Measurements from ENCODE around the gene TICAM2.
"Not testable (repeated sequence)": the region's sequence is repeated elsewhere in the genome, so short reads cannot be mapped to it uniquely, and the experiment has no call there.

Gene TICAM2, protein sequence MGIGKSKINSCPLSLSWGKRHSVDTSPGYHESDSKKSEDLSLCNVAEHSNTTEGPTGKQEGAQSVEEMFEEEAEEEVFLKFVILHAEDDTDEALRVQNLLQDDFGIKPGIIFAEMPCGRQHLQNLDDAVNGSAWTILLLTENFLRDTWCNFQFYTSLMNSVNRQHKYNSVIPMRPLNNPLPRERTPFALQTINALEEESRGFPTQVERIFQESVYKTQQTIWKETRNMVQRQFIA

DNA sequence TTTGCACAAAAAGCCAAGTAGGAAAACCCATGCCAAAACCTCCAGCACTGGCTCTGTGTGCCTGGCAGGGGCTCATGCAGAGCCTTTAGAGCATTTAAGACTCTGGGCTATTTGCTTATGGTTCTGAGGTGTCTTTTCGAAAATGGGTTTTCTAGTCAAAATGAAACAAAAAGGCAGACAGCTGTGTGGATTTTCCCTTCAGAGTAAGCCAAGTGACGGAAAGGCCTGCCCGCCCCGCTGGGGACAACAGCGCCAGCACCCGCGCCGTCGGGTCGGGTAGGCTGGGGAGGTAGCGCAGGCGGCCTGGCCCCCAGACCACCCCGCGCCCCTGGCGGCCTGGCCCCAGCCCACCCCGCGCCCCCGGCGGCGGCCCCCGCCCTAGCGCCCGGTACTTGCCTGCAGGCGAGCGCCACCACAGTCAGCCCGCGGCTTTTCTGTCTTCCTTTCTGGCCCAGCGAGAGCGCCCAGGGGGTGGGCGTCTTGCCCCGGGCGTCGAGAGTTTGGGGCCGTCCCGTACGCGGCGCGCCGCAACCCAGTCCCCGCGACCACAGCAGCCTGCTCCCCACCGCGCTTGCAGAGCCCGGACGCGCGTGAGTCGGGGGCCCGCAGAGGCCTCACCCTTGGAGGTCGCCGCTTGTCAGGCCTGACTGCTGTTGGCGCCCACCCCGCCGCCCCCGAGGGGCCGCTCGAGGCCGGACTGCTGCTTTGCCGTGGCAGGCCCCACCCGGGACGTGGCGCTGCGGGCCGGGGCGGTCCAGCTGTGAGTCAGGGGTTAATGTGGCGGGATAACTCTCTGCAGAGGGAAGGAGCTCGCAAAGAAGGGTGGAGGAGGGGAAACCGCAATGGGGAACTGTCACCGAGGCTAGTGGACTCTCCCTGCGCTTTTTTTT is at the start of gene TICAM2:
TSS of gene TICAM2 (minus strand) at position 779 of the 890 bp plus-strand sequence. CDS start 21,223 bp downstream, outside the sequence.
- in situ Hi-C loops (cut with MboI; ENCODE audit: low sequenced_read_pairs) = loop anchor here (25.0 kb wide), 1 partner anchor 235 kb away; the partner anchor contains the start of genes AP3S1 and ATG12

DNA sequence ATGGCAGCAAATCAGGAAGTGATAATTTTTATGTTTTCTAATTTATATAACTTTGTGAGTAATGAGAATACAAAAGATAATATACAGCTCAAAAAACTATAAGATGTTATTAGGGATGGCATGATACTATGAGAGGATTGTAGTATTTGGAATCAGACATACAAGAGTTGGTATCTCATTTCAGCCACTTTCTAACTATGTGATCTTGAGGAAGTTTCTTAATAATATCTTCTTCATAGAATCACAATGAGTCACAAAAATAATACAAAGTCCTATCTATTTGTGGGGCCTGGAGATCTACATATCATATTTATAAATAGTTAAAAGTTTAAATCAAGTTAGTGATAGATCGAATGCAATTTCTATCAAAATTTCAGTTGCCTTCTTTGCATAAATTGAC is 47.3 kb upstream of the TICAM2 start:
- in situ Hi-C loops (cut with MboI; ENCODE audit: low sequenced_read_pairs) = no loop called here

DNA sequence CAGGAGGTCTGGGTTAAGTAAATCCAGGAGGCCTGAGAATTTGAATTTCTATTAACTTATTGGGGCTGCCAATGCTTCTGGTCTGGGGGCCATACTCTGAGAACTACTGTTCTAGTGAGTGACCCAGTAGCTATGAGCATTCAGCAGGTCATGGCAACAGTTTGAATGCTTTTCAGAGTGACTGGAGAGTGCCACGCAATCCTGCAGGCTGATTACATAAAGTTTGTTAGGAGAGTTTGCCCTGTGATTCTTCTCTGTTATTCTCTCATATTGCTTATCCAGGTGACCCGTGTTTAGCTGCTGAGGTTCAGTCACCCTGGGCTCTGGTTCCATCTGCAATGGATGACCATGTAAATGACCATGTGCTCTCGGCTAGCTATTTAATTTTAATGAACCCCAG is 45.8 kb upstream of the TICAM2 start:
- in situ Hi-C loops (cut with MboI; ENCODE audit: low sequenced_read_pairs) = no loop called here

DNA sequence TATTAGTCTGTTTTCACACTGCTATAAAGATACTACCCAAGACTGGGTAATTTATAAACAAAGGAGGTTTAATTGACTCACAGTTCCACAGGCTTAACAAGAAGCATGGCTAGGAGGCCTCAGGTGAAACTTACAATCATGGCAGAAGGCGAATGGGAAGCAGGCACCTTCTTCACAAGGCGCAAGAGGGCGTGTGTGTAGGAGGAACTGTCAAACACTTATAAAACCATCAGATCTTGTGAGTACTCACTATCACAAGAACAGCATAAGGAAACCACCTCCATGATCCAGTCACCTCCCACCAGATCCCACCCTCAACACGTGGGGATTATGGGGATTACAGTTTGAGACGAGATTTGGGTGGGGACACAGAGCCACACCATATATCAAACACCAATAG is 43.1 kb upstream of the TICAM2 start:
- in situ Hi-C loops (cut with MboI; ENCODE audit: low sequenced_read_pairs) = not testable (repeated sequence)

DNA sequence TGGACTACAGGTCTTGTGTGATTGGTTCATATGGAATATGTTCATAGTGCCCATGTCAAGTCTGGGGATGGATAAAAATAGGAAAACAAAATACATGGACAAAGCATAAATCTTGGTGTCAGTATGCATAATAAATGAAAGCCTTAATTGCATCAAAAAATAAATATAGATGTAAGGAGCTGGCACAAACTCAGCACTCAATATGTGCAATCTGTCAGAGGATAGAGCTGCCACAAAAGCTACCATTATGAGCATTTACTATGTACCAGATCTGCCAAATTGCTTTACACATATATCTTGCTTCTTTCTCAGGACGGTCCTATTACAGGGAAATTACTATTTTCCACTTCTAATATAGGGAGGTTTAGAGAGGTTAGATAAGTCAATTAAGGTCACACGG is 41.8 kb upstream of the TICAM2 start:
- in situ Hi-C loops (cut with MboI; ENCODE audit: low sequenced_read_pairs) = no loop called here

DNA sequence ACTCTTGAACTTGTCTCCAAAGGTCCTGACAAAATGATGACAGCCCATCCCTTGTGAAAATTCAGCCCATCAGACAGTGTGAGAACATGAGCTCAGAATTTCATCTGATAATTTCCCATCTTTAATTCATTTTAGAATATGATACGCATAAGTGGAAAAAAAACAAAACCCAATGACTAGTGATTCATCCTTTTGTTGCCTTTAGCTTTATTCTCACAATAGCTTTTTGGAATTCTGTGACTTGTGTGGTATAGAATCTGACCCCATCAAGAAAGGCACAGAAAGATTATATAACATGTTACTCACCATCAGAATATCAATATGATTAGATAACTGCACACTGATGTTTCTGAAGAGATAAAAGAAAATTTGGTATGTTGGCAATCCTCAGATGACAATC is 39.7 kb upstream of the TICAM2 start:
- in situ Hi-C loops (cut with MboI; ENCODE audit: low sequenced_read_pairs) = no loop called here

DNA sequence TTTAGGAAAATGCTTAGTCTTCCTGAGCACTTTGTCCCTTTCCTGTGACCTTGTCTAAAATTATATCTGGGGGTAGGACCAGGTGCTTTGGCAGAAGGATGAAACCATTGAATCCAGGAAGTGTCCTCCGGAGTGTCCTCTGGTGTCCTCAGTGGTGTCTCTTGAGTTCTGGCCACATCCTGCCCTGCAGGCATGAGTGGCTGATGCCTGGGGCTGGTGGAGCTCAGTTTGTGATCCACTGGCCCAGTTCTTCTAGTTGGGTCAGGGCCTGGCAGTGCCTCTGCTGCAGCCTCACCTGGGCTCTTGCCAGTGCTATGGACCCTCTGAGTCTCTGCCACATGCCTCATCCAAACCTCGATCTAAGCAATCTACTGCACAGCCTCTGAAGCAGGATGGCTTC is 38.0 kb upstream of the TICAM2 start:
- in situ Hi-C loops (cut with MboI; ENCODE audit: low sequenced_read_pairs) = no loop called here

DNA sequence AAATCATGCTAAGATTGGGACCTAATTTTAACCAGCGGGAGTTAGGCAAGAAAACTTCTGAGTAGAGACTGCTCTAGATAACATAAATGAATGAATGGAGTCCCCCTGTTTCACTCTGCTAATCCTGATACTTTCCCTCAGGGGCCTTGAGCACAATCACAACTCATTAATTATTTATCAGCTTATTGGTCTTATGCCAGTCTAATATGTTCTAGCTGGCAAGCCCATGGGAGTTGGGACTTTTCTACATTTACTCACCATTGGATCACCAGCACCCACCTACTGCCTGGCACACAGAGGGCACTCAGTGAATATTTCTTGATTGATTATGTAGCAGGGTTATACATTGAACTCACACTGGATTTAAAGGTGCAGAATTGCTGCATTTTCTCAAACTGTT is 37.1 kb upstream of the TICAM2 start:
- in situ Hi-C loops (cut with MboI; ENCODE audit: low sequenced_read_pairs) = no loop called here

DNA sequence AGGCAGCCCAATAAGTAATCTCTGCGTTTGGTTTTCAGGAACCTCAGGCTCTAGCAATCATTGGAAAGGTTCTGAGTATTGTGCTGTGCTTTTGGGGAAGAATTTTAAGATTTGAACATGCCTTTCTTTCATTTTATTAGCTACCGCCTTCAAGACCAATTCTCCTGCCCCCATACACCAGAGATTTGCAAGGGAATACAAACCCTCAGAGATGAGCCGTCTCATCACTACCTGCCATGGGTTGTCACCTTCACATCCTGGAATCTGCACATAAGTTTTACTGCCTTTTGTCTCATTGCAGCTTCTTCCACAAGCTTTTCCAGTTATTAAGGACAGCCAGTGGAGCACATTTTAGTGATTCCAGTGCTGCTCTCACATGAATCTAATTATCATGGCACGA is 35.2 kb upstream of the TICAM2 start:
- in situ Hi-C loops (cut with MboI; ENCODE audit: low sequenced_read_pairs) = no loop called here

DNA sequence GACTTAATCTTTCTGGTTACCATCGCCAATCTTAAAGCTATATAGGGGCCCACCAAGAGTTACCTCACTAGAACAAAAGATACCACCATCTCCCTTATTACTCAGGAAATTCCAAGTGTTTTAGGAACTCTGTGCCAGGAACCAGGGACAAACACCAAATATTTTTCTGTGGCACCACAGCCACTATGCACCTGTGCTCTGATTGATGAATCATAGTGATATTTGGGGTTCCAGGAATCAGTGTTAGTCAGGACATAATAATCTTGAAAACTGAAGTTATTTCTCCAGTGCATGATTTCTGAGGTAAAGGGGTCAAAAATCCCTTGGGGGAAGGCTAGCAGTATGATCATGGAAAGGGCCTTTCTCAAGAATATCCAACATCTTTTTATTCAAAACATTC is 33.7 kb upstream of the TICAM2 start:
- in situ Hi-C loops (cut with MboI; ENCODE audit: low sequenced_read_pairs) = no loop called here

DNA sequence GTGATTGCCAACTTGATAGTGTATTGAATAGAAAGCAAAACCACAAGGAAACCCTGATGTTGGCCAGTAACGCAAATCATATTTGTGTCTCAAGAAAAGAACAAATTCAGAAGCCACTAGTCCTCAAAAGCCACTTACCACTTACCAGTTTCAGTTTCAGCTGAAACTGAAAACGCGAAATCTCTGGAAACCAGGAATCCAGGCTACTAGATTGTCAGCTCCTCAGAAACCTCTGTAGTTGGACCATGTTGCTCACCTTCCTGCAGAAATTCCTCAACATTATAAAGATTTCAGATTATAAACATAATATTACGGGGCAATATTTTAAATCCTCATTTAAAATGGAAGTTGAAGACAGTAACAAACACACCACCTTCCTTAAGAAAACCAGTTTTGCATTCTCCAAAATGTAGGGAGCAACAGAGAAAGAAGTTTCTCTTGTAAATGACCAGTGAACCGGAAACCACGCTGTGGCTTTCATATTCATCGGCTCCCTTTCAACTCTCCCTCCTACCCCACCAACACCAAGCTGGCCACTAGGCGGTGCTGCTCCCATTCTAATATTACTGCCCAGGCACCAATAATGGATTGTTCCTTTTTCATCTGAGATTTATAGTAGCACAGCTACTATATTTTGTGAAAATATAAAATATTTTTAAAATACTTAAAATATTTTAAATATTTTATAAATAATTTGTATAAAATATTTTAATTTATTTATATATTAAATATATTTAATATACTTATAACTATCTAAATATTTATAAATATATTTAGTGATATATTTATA is 32.3 kb upstream of the TICAM2 start:
- in situ Hi-C loops (cut with MboI; ENCODE audit: low sequenced_read_pairs) = no loop called here

DNA sequence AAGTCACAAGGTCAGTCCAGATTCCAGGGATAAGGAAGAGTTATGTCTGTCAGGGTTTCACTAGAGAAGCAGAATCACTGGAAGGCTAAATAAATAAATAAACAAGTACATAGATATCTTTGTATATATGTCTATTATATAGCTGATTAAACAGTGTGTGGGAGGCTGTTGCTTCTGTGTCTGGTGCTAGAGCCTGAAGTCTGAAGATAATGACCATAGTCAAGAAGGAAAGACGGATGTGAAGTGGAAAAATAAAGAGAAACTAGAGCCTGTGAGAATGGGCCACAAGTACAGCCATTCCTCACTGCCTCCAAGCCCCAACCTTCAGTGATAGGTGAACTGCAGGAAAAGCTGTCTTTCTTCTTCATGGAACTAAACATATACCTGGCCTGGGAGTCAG is 27.6 kb upstream of the TICAM2 start:
- in situ Hi-C loops (cut with MboI; ENCODE audit: low sequenced_read_pairs) = no loop called here

DNA sequence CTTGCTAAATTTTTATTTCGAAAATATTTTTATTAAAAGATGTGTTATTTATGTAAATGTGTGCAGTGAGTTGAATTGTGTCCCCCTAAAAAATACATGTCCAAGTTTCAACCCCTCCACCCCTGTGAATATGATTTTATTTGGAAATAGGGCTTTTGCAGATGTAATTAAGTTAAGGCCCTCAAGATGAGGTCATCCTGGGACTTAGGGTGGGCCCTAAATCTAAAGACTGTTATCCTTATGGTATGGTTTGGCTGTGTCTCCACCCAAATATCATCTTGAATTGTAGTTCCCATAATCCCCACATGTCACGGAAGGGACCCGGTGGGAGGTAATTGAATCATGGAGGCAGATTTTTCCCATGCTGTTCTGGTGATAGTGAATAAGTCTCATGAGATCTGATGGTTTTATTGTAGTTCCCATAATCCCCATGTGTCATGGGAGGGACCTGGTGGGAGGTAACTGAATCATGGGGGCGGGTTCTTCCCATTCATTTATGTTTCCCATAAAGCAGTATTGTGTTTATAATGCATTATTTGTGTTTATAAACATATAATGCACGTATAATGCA is 25.1 kb upstream of the TICAM2 start:
- in situ Hi-C loops (cut with MboI; ENCODE audit: low sequenced_read_pairs) = no loop called here

DNA sequence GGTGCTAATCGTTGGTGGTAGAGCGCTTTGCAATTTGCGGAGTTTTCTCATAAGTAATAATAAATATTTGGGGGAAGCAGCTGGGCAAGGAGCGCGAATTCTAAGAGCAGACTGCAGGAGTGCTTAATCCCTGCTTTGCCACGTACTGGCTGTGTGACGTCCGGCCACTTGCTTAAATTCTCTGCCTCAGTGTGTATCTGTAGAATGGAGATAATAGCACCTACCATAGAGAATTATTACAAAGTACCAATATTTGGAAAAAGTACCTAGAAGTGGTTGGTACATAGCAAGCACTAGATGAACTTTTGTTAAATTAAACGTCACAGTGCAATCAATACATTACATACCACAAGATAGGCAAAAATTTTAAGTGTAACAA is 24.2 kb upstream of the TICAM2 start:
- in situ Hi-C loops (cut with MboI; ENCODE audit: low sequenced_read_pairs) = no loop called here

DNA sequence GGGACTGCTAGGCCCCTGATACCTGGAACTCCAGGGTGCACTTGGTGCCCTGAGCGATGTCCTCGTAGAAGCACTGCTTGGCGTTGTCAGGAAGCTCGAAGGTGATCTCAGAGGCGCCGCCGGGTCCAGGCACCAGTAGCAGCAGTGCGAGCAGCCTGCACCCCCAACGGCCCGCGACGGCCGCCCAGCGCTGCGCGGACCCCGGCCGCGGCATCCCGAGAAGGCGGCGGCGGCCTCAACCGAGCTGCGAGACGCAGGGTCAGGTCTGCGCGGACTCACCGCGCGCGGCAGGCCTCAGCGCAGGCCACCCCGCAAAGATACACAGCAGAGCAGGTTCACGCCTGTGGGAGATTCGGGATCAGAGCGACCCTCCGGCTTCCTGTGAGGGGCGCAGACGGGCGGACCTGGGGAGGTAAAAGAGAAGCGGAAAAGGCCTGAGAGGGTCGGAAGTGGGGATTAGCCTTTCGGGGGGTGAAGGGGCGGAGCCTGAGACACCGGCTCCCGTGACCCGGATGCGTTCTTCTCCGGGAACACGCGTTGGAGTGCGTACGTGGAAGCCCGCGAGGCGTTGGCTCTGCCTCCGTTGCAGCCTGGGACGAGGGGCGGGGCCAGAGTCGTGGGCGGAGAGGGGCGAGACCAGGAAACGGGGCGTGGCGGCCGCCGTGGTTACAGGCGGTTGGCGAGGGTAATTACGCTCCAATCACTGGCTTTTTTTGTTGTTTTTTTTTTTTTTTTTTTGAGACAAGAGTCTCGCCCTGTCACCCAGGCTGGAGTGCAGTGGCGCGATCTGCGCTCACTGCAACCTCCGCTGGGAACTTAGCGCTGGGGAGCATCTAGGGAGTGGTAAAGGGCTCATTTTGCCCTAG is 23.5 kb upstream of the TICAM2 start, which contains the start of gene TMED7:
TSS of gene TMED7 (minus strand) at position 458 of the 866 bp plus-strand sequence. CDS start at position 214, 244 bp downstream.
- in situ Hi-C loops (cut with MboI; ENCODE audit: low sequenced_read_pairs) = no loop called here

DNA sequence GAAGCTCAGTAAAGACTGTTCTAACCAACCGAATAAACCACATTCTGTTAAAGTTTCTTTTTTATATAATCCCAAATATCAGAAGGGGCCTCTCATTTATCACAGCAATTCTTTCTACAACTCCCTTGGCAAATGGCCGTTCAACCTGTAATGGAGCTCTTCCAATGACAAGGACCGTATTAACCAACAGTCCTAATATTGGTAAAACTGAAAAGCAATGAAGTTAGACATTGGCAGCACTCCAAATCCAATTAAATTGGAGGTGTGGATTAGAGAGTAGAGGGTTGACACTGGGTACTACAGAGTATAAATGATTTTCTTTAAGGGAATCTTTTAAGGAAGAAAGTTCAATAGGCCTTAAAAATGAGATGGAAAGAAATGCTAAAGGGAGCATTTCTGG is 22.7 kb upstream of the TICAM2 start:
- in situ Hi-C loops (cut with MboI; ENCODE audit: low sequenced_read_pairs) = loop anchor here (25.0 kb wide), 1 partner anchor 212 kb away; the partner anchor contains the start of genes AP3S1 and ATG12

DNA sequence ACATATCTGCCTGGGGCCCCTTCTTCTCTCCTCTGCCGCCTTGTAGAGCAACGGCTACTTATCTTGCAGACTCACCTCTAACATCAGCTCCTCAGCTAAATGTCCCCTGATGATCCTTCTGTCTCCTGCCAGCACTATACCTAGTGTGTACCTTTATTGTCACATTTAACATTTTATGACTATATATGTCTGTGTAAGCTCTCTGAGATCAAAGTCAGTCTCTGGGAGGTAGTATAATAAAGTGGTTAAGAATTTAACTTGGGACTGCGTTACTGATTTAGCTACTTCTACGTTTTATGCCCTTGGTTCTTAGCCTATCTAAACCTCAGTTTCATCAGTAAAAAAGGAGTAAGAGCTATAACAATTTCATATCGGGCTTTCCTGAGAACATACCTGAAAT is 21.4 kb upstream of the TICAM2 start:
- in situ Hi-C loops (cut with MboI; ENCODE audit: low sequenced_read_pairs) = loop anchor here (25.0 kb wide), 1 partner anchor 214 kb away; the partner anchor contains the start of genes AP3S1 and ATG12

DNA sequence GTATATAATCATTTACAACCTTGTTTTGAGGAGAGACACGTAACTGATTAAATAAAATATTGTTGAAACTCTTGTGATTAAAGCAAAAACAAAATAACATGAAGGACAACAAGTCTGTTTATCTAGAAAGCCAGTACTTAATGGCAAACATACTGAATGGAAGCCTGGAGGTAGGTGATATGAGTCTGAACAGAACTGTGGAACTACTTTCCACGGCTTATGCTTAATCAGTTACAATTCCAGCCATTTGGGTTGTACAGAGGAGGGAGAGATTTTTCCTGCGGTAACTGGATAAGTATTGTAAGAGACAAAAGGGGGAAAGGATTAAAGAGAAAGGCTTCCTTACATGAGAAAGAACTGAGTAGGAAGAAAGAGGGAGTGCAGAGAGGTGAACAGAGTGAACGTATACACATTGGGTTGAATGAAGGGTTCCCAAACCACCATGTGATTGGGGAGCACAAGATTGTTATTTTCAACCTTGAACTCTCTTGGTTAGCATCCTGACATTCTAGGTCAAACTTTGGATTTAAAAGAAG is 19.2 kb upstream of the TICAM2 start:
- in situ Hi-C loops (cut with MboI; ENCODE audit: low sequenced_read_pairs) = loop anchor here (25.0 kb wide), 1 partner anchor 216 kb away; the partner anchor contains the start of genes AP3S1 and ATG12

DNA sequence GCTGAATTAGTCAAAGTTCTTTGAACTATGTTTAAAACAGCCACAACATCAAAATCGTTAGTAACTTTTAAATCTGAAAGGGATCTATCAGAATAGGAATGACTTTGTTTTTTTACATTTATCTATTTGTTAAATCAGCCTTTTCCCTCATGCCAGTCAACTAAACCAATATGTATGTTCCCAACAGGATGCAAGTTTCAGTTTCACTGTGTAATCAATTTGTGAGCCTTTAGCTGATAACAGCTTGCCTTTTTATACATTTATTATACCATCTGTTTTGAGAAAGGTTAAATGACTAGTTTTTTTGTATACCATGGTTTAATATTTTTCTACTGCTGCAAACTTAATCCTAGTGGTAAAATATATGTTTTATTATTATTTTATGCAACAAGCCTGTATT is 14.6 kb upstream of the TICAM2 start:
- in situ Hi-C loops (cut with MboI; ENCODE audit: low sequenced_read_pairs) = loop anchor here (25.0 kb wide), 1 partner anchor 220 kb away; the partner anchor contains the start of genes AP3S1 and ATG12
